ENCODE results near the gene GRID2IP. TPM values are rescaled to one million over a fixed set of nuclear protein-coding genes. Genes with fewer than 3 reads are reported as not detected.
A peak's percentile ranks its signal among the peaks of the same experiment; 100 is the strongest.
"Not testable (repeated sequence)": the region's sequence is repeated elsewhere in the genome, so short reads cannot be mapped to it uniquely, and the experiment has no call there.

The GRID2IP gene
- total RNA-seq, 5 donors from 2014 or later (not counting 1 experiment from before 2014, with no cell fraction given) = 0.30 to 1.5 (median 0.90) TPM

GRCh38 chr7:6475433-6476186 is 75.7 kb downstream of the GRID2IP start:
- no CpG with 5 or more reads among the region's 3 CpGs for WGBS (ENCODE audit: insufficient coverage)
- peak overlapping the region in 1 of 2 donors; percentile 40 for H3K27ac Mint-ChIP-seq
- ATAC-seq (replicated peaks in 1 of 4) (peak in 1 of 4 experiments; percentile 20), DNase-seq (no peak)
- peaks cover 60 to 63% (median 60%) of the 10 kb centered on the region in 3 donors for H3K4me1 Mint-ChIP-seq
- peaks cover 24% of the 10 kb centered on the region for H3K36me3 Mint-ChIP-seq
- H3K36me3 ChIP-seq (ENCODE audit: control insufficient read depth in 2 of 2, extremely low read depth in 1 of 2, insufficient read depth in 1 of 2, low read length in 1 of 2) = peaks cover 3 to 35% of the 10 kb centered on the region in 2 donors
- H3K4me3 ChIP-seq (ENCODE audit: control insufficient read depth in 1 of 2, extremely low read depth in 1 of 2, low read length in 1 of 2) = no peak overlapping the region
- H3K4me1 ChIP-seq (ENCODE audit: control insufficient read depth in 1 of 2, extremely low read depth in 1 of 2, insufficient read depth in 2 of 2, low read length in 2 of 2) = peaks cover 0 to 29% of the 10 kb centered on the region in 2 experiments
- no peak overlapping the region for H3K27ac ChIP-seq (ENCODE audit: low read length)
- no peaks in the 10 kb centered on the region for H3K27me3 ChIP-seq (replicated peaks in 1 of 2; ENCODE audit: control insufficient read depth in 2 of 2, extremely low read depth in 1 of 2, insufficient read depth in 2 of 2, low read length in 1 of 2)
- CTCF ChIA-PET = interaction anchor here (0.6 kb wide), 2 partner anchors 32 to 462 kb away, joined by 3 read pairs; no protein-coding TSS in a partner anchor
- no peaks in the 10 kb centered on the region for H3K27me3 Mint-ChIP-seq
- H3K9me3 Mint-ChIP-seq = no peaks in the 10 kb centered on the region
- POLR2A ChIA-PET = interaction anchor here in 1 of 2 donors (0.5 kb wide), 1 partner anchor 36 kb away, joined by 3 read pairs; no protein-coding TSS in a partner anchor
- H3K9me3 ChIP-seq = no peaks in the 10 kb centered on the region
- H3K4me3 Mint-ChIP-seq = no peak overlapping the region

- 100% methylated on average over 2 of the region's 8 CpGs for WGBS (ENCODE audit: insufficient coverage)
- H3K4me3 ChIP-seq (ENCODE audit: control insufficient read depth in 1 of 2, extremely low read depth in 1 of 2, low read length in 1 of 2) = no peak overlapping the region
- Mint-ChIP-seq H3K9me3 (no peaks in the 10 kb centered on the region), H3K4me1 (no peaks in the 10 kb centered on the region), H3K27ac (no peak overlapping the region), H3K36me3 (peaks cover 47% of the 10 kb centered on the region), H3K4me3 (no peak overlapping the region), H3K27me3 (no peaks in the 10 kb centered on the region)
- H3K27me3 ChIP-seq (replicated peaks in 1 of 2; ENCODE audit: control insufficient read depth in 2 of 2, extremely low read depth in 1 of 2, insufficient read depth in 2 of 2, low read length in 1 of 2) = no peaks in the 10 kb centered on the region
- no peaks in the 10 kb centered on the region for H3K9me3 ChIP-seq
- H3K36me3 ChIP-seq (ENCODE audit: control insufficient read depth in 2 of 2, extremely low read depth in 1 of 2, insufficient read depth in 1 of 2, low read length in 1 of 2) = peaks cover 23 to 65% of the 10 kb centered on the region in 2 donors
- no peak for DNase-seq
- no peak for ATAC-seq (replicated peaks in 1 of 4)
- no peaks in the 10 kb centered on the region for H3K4me1 ChIP-seq (ENCODE audit: control insufficient read depth in 1 of 2, extremely low read depth in 1 of 2, insufficient read depth in 2 of 2, low read length in 2 of 2)
- POLR2A ChIA-PET = no interaction called here
- CTCF ChIA-PET = interaction anchor here in 1 of 2 donors (0.6 kb wide), 1 partner anchor 25 kb away, joined by 4 read pairs; no protein-coding TSS in a partner anchor
- no peak overlapping the region for H3K27ac ChIP-seq (ENCODE audit: low read length)
These were observed 85.4 kb downstream of the GRID2IP start for GRCh38 chr7:6465862-6466261.

GRCh38 chr7:6463609-6464008 is 87.7 kb downstream of the GRID2IP start:
- WGBS (ENCODE audit: insufficient coverage) = no CpG with 5 or more reads among the region's 5 CpGs
- not testable (repeated sequence) for H3K4me1 ChIP-seq (ENCODE audit: control insufficient read depth in 1 of 2, extremely low read depth in 1 of 2, insufficient read depth in 2 of 2, low read length in 2 of 2); ATAC-seq (replicated peaks in 1 of 4); DNase-seq; H3K27ac Mint-ChIP-seq; H3K27me3 Mint-ChIP-seq; H3K9me3 Mint-ChIP-seq; H3K4me3 Mint-ChIP-seq; H3K9me3 ChIP-seq; H3K4me3 ChIP-seq (ENCODE audit: control insufficient read depth in 1 of 2, extremely low read depth in 1 of 2, low read length in 1 of 2); H3K4me1 Mint-ChIP-seq; H3K27ac ChIP-seq (ENCODE audit: low read length); H3K27me3 ChIP-seq (replicated peaks in 1 of 2; ENCODE audit: control insufficient read depth in 2 of 2, extremely low read depth in 1 of 2, insufficient read depth in 2 of 2, low read length in 1 of 2)
- CTCF ChIA-PET = interaction anchor here in 1 of 2 donors (0.6 kb wide), 1 partner anchor 20 kb away, joined by 3 read pairs; no protein-coding TSS in a partner anchor
- POLR2A ChIA-PET = interaction anchor here in 1 of 2 donors (0.6 kb wide), 2 partner anchors 13 to 131 kb away, joined by 3 to 7 read pairs; no protein-coding TSS in a partner anchor
- peaks cover 40% of the 10 kb centered on the region for H3K36me3 Mint-ChIP-seq
- peaks cover 8 to 50% of the 10 kb centered on the region in 2 donors for H3K36me3 ChIP-seq (ENCODE audit: control insufficient read depth in 2 of 2, extremely low read depth in 1 of 2, insufficient read depth in 1 of 2, low read length in 1 of 2)

DNA sequence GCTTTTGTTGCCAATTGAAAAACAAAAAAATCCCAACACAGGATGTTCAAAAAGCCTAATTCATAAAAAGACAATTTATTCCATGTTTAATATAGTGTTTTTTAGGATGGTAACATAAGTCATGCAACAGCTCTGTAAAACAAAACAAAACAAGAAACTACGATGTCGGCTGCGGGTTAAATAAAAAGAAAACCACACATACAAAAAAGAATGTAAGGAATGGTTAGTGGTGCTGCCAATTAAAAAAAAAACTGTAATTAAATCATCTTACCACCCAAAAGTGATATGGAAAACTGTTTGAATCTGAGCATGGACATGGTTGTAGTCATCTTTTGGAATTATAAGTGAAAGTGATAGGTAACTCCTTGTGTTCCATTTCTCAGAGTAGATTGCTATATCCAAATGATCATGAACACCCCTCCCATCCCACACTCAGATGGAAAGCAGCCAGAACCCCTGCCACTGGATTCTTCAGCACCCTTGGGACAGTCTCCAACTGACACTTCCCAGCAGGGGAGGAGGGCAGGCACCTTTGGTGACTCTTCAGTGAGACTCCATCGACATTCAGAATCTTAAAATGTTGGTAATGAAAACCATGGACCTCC is 89.2 kb downstream of the GRID2IP start:
- H3K4me3 ChIP-seq (ENCODE audit: control insufficient read depth in 1 of 2, extremely low read depth in 1 of 2, low read length in 1 of 2) = no peak overlapping the region
- peaks cover 5 to 39% of the 10 kb centered on the region in 2 donors for H3K36me3 ChIP-seq (ENCODE audit: control insufficient read depth in 2 of 2, extremely low read depth in 1 of 2, insufficient read depth in 1 of 2, low read length in 1 of 2)
- H3K27me3 ChIP-seq (replicated peaks in 1 of 2; ENCODE audit: control insufficient read depth in 2 of 2, extremely low read depth in 1 of 2, insufficient read depth in 2 of 2, low read length in 1 of 2) = no peaks in the 10 kb centered on the region
- ATAC-seq (replicated peaks in 1 of 4) = no peak
- Mint-ChIP-seq H3K9me3 (no peaks in the 10 kb centered on the region), H3K27me3 (no peaks in the 10 kb centered on the region), H3K4me3 (no peak overlapping the region), H3K27ac (no peak overlapping the region), H3K4me1 (peaks cover 0 to 2% (median 0%) of the 10 kb centered on the region in 3 donors), H3K36me3 (peaks cover 29% of the 10 kb centered on the region)
- WGBS (ENCODE audit: insufficient coverage) = no CpG with 5 or more reads among the region's 4 CpGs
- H3K9me3 ChIP-seq = no peaks in the 10 kb centered on the region
- no peak overlapping the region for H3K27ac ChIP-seq (ENCODE audit: low read length)
- ChIA-PET POLR2A (no interaction called here), CTCF (no interaction called here)
- H3K4me1 ChIP-seq (ENCODE audit: control insufficient read depth in 1 of 2, extremely low read depth in 1 of 2, insufficient read depth in 2 of 2, low read length in 2 of 2) = no peaks in the 10 kb centered on the region
- DNase-seq = no peak

DNA sequence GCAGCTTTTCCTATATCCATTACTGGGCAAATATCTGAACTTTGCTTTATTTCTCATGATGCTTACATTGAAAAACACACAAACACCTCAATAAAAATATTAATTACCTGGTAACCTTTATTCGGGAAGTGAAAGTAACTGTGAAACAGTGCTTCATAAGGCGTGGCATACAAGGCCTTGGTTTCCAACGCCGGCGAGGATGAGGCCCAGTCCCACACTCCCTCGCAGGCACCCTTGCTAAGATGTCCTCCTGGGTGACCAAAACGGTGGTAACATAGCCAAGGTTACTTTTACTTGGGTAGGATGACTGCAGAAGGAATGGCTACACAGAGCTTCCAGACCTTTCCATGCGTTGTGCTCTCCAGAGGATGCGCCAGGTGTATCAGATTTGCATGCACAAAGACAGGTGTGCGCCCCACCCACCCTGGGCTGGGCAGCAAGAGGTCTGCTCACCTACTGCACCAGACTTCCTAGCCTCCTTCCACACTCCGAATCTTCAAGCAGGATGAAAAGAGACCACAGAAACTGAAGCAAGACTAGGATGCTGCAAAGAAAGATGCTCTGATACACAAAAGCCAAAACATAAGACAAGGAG is 90.2 kb downstream of the GRID2IP start:
- H3K27ac ChIP-seq (ENCODE audit: low read length) = no peak overlapping the region
- no peaks in the 10 kb centered on the region for H3K27me3 ChIP-seq (replicated peaks in 1 of 2; ENCODE audit: control insufficient read depth in 2 of 2, extremely low read depth in 1 of 2, insufficient read depth in 2 of 2, low read length in 1 of 2)
- H3K4me3 ChIP-seq (ENCODE audit: control insufficient read depth in 1 of 2, extremely low read depth in 1 of 2, low read length in 1 of 2) = no peak overlapping the region
- H3K27ac Mint-ChIP-seq = peak overlapping the region; percentile 53 to 64
- no peaks in the 10 kb centered on the region for H3K9me3 ChIP-seq
- WGBS (ENCODE audit: insufficient coverage) = 92% methylated on average over 10 of the region's 11 CpGs
- H3K4me1 Mint-ChIP-seq = peaks cover 0 to 2% (median 0%) of the 10 kb centered on the region in 3 donors
- no peaks in the 10 kb centered on the region for H3K27me3 Mint-ChIP-seq
- ChIA-PET CTCF (interaction anchor here in 1 of 2 donors (0.6 kb wide), 1 partner anchor 12 kb away, joined by 14 read pairs; no protein-coding TSS in a partner anchor), POLR2A (no interaction called here)
- H3K9me3 Mint-ChIP-seq = no peaks in the 10 kb centered on the region
- no peak for ATAC-seq (replicated peaks in 1 of 4)
- H3K4me3 Mint-ChIP-seq = no peak overlapping the region
- no peak for DNase-seq
- peaks cover 20% of the 10 kb centered on the region for H3K36me3 Mint-ChIP-seq
- peaks cover 5 to 31% of the 10 kb centered on the region in 2 donors for H3K36me3 ChIP-seq (ENCODE audit: control insufficient read depth in 2 of 2, extremely low read depth in 1 of 2, insufficient read depth in 1 of 2, low read length in 1 of 2)
- no peaks in the 10 kb centered on the region for H3K4me1 ChIP-seq (ENCODE audit: control insufficient read depth in 1 of 2, extremely low read depth in 1 of 2, insufficient read depth in 2 of 2, low read length in 2 of 2)

GRCh38 chr7:6460303-6460702 is 91.0 kb downstream of the GRID2IP start:
- ChIA-PET POLR2A (no interaction called here), CTCF (interaction anchor here in 1 of 2 donors (0.6 kb wide), 1 partner anchor 12 kb away, joined by 14 read pairs; no protein-coding TSS in a partner anchor)
- Histone ChIP-seq H3K27ac (ENCODE audit: low read length) (no peak overlapping the region), H3K36me3 (ENCODE audit: control insufficient read depth in 2 of 2, extremely low read depth in 1 of 2, insufficient read depth in 1 of 2, low read length in 1 of 2) (peaks cover 0 to 23% of the 10 kb centered on the region in 2 donors), H3K27me3 (replicated peaks in 1 of 2; ENCODE audit: control insufficient read depth in 2 of 2, extremely low read depth in 1 of 2, insufficient read depth in 2 of 2, low read length in 1 of 2) (no peaks in the 10 kb centered on the region), H3K9me3 (no peaks in the 10 kb centered on the region), H3K4me1 (ENCODE audit: control insufficient read depth in 1 of 2, extremely low read depth in 1 of 2, insufficient read depth in 2 of 2, low read length in 2 of 2) (no peaks in the 10 kb centered on the region), H3K4me3 (ENCODE audit: control insufficient read depth in 1 of 2, extremely low read depth in 1 of 2, low read length in 1 of 2) (no peak overlapping the region)
- no peak overlapping the region for H3K4me3 Mint-ChIP-seq
- ATAC-seq (replicated peaks in 1 of 4) (no peak), DNase-seq (no peak)
- H3K4me1 Mint-ChIP-seq = peaks cover 0 to 2% (median 0%) of the 10 kb centered on the region in 3 donors
- H3K36me3 Mint-ChIP-seq = peaks cover 12% of the 10 kb centered on the region
- WGBS (ENCODE audit: insufficient coverage) = 89% methylated on average over 2 of the region's 6 CpGs
- no peaks in the 10 kb centered on the region for H3K9me3 Mint-ChIP-seq
- H3K27ac Mint-ChIP-seq = no peak overlapping the region
- no peaks in the 10 kb centered on the region for H3K27me3 Mint-ChIP-seq

Data from T-cell (primary cell).